ENCODE data around the gene PRDM16.

PRDM16 gene

DNA sequence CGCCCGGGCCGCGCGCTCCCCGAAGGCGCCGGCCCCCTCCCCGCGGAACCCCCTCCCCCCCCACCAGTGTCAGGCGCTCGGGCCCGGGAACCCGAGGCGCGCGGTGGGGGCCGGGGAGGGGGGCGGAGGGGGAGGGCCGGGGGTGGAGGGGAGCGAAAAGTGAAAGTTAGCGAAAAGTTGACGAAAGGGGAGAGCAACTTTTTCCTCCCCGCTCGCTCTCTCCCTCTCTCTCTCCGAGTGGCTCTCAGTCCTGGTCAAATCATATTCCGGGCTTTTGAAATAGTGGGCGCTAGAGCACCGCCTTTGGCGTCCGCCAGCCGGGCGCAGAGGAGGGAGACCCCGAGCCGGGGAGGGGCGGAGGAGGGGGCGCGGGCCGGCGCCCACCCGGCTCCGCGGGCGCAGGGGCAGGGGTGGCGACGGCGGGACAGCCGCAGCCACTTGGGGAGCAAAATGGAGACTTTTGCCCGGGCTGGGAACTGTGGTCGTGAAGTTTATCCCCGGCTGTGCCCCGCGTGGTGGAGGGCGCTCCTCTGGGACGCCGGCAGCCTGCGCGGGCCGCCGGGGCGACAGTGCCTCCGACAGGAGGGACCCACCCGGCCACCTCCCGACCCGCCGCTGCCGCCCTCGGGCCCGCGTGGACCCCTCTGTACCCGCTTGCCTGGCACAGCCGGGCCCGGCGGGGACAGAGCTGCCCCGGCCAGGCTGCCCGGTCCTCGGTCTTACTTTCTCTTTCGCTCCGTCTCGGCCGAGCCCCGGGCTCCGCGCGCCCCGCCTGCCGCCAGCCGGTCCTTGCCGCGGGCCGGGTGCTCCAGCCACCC, 697 bp downstream of the PRDM16 start:
- no peak for DNase-seq (ENCODE audit: low read depth in 2 of 2)

DNA sequence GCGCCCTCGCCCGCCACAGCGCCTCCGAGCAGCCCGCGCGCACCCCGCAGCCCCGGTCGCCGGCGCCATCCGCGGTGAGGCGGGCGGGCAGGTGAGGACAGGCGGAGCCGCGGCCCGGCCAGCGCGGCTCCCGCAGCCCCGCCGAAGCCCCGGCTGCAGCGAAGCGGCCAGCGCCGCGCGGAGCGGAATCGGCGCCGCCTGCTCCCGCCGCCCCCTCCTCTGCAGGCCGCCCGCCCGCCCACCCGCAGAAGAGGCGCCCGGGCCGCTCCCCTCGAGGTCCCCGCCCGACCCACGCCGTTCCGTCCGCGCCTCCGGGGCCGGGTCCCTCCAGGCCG, 1.3 kb downstream of the PRDM16 start:
- no peak for DNase-seq (ENCODE audit: low read depth in 2 of 2)

DNA sequence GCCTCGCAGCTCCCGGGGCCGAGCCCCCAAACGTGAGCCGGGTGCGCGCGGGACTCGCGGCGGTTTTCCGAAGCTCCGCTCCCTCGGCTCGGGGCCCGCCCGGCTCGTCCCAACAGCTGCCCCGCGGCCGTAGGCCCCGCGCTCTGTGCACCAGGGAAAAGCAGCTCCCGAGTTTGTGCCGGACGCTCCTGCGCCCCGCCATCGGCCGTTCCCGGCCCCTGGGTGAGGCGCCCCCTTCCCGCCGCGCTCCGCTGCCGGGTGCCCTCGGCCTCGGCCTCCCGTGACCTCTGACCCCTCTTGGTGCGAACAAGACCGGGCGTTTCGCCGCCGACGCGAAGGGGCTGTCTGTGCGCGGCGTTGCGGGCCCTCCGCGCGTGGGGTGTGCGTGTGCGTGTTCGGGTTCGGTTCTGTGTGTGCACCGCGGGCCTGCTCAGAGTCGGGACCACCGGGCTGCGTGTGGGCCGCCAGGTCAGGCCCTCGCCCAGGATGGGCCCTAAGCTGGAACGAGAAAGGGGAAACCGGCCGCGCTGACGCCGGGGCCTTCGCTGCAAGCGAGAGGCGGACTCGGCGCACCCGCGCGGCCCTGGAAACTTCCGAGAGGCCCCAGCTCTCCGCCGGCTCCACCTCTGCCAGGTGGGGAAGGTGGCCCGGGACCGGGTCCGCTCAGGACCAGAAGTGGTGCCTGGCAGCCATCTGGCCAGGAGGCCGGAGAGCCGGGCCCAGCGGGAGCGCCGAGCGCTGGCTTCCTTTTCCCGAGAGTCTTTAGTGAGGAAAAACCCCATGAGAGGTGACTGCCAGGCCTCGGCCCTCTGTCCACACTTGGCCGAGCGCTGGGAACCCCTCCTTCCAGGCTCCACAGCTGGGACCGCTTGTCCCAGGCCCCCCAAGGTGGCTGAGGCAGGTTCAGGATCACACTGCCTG, 1.9 kb downstream of the PRDM16 start:
- no peak for DNase-seq (ENCODE audit: low read depth in 2 of 2)

DNA sequence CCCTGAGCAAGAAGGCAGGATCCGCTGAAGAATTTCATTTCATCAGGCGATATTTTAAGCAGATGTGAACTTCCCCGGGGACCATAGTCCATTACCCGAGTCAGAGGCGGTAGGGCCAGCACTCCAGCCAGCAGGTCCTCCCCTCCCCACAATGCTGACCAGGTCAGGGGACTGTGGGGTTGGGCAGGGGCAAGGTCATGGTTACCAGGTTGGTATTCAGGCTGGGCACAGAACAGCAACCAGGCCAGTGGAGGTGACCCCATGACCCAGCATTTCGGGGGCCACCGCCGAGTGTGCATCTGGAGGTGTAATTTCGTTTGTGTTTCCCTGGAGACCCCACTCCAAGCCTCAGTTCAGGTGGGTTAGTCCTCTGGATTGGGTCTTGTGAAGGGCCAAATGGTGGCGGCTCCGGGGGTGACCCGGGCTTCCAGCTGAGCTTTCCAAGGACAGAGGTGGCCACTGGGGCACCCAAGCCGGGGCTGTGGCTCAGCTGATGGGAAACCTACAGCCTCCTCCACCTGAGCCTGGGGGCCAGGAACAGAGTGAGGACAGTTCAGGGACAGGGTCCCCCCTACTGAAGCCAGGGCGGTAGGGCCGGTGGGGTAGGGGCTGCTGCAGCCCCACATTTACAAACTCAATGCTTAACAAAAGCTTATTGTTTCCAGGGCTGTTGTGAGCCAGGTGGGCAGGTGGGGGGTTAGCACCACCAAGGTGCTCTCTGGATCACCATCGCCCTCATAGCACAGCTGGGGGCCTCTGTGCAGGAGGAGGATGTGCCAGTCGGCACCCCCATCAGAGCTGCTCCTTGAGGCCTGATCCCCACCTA, 2.8 kb downstream of the PRDM16 start:
- no peak for DNase-seq (ENCODE audit: low read depth in 2 of 2)

DNA sequence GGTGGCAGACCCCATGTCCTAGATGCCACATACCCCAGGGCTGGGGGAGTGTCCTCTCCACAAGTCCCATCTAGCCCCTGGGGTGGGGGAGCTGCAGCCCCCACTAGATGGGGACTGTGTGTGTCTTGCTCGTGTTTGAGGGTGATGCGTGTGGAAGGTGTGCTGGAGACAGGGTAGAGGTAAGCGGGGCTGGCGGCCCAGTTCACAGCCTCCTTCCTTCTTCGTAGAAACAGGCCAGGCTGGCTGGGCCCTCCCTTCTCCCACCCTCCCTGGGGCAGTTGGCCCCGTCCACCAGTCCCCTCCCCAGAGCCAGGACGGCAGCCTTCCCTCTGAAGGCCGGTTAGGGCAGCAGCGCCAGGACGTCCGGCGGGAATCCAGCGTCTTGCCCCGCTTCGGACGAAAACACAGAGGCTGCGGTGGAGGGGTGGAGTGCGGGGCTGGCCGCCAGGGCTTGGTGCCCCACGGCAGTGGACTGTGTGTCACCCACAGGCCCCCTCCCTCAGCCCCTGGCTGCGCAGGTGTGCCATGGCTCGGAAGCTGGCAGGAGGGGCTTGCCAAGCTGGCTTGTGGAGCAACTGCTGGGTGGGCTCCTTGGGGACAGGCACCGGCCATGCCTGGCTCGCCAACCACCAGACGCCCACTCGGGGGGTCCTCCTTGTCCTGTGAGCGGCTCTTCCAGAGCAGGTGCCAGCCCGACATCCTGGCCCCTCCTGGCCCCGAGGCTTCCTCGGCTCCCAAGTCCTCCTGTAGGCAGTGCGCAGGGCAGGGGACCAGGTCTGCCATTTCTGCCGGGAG, 3.6 kb downstream of the PRDM16 start:
- DNase-seq (ENCODE audit: low read depth in 2 of 2) = no peak

DNA sequence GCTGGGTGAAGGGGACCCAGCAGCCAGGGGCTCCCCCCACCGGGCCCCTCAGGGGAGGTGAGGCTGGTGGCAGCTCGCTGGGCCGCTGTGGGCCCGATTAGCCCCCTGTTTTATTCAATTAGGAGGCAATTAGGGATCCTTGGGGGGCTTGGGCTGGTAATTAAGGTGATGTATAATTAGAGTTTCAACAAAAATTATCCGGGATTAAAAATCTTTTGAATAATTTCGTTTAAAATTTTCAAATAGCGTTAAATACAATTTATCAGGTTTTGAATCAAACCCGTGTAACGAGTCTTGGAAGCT, 4.1 kb downstream of the PRDM16 start:
- DNase-seq (ENCODE audit: low read depth in 2 of 2) = no peak

DNA sequence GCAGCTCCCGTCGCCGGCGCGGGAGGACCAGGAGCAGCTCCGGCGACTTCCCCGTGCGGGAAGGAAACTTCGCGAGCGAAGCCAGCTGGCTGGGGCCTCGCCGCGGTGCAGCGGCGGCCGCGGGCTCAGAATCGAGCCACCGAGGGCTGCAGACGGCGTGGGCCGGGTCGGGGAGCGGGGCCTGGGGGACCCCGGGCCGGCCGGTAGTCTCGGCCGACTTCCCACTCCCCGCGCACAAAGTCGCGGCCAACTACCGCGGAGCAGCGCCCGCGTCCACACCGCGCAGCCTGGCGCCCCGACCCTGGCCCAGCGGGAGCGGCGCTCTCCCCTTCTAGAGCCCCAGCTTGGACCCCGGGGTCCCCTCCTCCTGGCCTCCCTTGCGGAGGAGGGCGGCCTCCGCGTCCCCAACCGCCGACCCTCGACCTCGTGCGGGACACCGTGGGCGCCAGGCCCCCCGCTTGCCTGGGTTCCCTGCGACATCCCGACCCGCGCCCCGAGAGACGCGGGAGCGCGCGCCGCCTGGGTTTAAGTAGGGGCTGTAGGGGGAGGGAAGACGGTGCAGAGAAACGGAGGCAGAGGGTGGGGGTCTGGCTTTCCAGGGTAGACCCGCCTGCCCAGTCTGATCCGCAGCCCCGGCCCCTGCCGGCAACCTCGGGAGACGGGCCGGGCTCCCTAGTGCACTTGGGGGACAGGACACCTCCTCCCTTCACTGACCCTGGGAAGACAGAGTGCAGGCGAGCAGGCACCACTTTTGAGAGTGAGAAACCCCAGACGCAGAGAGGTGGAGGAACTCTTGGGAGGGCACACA, 4.7 kb downstream of the PRDM16 start:
- no peak for DNase-seq (ENCODE audit: low read depth in 2 of 2)

DNA sequence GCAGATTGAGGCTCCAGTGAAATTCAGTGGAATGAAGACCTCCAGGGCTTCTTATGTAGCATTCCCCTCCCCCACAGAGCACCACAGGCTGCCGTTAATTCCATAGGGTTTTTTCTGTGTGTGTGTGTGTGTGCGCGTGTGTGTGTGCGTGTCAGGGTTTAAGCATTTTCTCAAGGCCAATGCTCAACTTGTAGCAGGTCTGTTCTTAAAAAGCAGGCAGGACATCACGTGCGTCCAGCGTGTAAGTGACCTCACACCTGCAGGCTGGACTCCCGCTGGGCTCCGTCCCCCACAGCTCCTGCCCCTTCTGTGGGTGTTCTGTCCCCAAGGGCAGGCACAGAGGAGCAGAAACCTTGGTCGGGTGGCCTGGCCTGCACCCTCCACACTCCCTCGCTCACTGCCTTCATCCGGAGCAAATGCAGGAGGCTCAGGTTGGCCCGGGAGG, 5.3 kb downstream of the PRDM16 start:
- no peak for DNase-seq (ENCODE audit: low read depth in 2 of 2)

DNA sequence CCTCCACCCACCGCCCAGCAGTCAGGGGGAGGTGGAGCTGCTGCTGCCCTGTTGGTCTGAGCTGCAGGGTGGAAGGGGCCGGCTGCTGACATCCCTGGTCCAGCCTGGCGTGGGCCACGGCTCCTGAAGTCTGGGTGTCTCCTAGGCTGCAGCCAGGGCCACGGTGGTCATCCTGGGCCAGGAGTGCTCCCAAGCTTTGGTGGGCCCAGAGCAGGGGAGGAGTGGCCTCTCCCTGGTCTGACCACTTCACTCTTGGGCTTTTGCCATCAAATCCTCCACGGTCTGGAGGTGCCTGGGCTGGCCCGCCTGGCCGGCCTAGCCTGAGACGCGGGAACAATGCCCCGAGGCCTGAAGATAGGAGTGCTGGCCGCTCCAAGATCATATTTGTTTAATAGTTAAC, 5.8 kb downstream of the PRDM16 start:
- no peak for DNase-seq (ENCODE audit: low read depth in 2 of 2)

DNA sequence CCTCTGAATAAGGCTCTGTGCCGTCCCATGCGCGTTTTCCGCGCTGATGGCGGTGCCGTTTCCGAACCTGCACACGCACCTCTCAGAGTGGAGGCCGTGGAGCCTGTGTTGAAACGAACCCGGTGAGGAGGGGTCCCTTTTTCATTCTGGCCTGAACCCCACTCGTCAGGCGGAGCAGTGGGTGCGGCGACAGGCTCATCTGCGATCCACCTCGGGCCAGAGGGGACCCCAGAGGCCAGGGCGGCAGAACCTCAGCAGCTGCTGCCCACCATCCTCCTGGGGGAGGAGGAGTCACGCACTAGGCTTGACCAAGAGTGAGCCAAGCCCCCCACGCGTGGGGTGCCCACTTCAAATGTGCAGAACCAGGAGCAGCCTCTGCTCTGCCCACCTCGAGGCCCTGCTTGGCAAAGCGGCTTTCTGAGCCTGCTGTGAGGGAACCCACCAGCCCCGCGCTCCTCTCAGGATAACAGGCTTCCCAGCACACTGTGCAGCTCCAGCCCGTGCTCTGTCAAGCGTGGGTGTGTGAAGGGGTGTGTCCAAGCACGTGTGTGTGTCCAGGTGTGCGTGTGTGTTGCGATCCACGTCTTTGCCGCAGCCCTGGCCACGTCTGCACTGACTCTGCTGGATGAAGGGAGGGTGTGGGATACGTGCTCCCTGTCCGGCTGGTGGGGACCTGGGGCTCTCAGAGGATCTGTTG, 6.8 kb downstream of the PRDM16 start:
- no peak for DNase-seq (ENCODE audit: low read depth in 2 of 2)

DNA sequence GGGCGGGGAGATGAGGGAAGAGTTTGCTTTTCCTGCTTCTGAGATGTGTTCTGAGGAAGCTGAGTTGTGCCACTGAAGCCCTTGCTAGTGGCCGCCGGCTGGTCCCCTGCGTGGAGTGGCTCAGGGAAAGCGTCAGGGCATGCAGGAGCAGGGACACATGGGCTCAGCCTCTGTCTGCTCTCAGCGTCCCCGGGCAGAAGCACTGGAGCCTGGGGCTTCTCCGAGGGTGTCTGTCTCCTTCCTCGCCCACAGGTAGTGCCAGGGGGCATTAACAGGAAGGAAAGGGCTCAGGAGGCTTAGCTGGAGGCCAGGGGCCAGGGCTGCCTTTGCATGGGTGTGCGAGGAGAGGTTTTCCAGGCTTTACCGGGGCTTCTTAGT, 7.3 kb downstream of the PRDM16 start:
- DNase-seq (ENCODE audit: low read depth in 2 of 2) = no peak

DNA sequence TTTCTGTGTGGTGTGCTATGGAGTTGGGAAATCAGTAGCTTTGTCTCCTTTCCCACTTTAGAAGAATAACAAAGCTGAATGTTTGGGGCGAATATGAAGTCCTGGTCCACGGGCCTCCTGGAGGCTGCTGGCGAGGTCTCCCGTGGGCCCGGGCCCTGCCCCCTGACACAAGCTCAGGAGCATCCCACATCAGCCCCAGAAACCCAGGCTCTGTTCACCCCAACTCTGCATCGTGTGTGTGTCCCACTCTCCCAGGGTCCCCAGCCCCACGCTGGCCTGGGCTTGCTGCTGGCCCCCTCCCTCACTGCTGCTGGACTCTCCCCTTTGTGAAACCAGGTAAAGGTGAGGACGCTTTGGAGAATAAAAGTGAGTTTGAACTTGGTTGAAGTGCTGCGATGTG, 8.1 kb downstream of the PRDM16 start:
- DNase-seq (ENCODE audit: low read depth in 2 of 2) = no peak

DNA sequence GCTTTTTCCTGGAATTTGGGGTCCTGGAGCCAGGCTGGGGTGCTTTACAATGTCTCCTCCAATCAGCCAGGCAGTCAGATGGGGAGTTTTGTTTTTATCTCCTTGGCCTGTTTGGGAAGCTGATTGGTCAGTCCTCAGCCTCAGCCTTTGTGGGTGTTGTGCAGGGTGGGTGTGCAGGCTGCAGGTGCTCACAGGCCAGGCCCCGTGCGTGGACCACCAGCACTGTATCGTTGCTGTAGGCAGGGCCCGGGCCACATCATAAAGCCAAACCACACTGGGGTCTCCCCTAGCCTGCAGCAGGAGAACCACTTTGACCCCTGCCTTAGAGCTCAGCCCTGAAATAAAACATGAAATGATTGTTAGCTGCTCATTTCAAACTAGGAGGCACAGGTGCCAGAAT, 8.6 kb downstream of the PRDM16 start:
- DNase-seq (ENCODE audit: low read depth in 2 of 2) = no peak

DNA sequence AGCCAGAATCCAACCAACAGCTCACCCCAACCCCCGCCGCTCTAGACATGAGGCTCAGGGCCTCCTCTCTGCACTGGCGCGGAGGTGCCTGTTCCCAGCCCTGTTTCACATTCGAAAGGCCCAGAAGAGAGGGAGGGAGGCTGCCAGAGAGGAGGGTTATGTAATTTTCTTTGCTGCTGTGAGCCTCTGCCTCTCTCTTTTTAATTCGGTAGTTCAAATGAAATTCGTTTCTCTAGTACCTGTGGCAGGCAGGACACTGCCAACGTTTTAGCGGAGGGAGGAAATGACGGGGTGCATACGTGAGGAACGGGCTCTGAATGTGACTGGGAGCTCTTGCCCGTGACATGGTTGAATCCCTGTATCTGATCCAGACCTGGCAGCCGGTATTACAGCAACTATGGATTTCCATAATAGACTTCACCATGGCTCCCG, 9.4 kb downstream of the PRDM16 start:
- no peak for DNase-seq (ENCODE audit: low read depth in 2 of 2)

DNA sequence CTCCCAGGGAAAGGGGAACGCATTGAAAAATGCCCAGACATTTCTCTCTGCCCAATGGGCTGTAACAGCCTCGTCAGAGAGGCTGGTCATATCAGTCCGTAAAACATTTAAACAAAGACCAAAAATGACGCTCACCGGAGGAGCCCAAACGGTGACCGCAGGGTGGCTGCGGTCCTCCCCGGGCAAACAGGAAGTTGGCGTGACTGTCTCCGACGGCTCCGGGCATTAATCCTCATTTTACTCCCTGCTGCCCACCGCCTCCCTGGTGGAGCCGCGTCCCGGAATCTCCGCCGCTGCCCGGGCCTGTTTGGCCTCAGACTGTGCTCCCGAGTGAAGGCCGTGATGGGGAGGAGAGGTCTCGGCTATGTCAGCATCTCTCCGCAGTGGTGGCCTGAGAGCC, 9.9 kb downstream of the PRDM16 start:
- no peak for DNase-seq (ENCODE audit: low read depth in 2 of 2)

DNA sequence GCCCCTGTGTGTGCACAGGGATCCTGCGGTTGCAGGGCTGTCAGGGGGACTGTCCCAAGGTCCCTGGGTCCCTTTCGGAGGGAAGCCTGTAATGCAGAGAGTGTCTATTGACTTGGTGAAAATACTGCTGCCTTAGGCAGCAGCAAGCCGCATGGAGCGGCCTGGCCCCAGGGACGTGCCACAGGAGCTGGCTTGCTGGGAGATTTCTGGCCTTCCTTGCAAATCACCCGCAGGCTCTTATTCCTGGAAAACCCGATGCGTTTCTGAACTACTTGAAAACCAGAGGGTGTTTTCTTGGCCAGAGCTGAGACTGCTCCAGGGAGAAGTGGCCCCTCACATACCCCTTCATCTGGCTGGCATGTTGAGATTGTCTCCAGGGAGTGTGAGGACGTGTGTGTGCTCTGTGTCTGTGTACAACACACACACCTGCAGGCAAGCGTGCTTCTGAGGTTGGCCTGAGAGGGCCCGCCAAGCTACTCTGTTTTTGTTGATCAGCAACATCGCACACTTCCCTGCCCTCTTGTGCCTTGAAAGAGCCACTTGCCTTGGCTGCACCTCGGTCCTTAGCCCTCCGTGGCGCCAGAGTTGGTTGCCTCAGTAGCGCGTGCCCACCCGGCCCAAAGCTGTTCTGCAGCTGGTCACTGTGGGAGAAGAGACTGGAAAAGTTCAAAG, 10.5 kb downstream of the PRDM16 start:
- no peak for DNase-seq (ENCODE audit: low read depth in 2 of 2)

DNA sequence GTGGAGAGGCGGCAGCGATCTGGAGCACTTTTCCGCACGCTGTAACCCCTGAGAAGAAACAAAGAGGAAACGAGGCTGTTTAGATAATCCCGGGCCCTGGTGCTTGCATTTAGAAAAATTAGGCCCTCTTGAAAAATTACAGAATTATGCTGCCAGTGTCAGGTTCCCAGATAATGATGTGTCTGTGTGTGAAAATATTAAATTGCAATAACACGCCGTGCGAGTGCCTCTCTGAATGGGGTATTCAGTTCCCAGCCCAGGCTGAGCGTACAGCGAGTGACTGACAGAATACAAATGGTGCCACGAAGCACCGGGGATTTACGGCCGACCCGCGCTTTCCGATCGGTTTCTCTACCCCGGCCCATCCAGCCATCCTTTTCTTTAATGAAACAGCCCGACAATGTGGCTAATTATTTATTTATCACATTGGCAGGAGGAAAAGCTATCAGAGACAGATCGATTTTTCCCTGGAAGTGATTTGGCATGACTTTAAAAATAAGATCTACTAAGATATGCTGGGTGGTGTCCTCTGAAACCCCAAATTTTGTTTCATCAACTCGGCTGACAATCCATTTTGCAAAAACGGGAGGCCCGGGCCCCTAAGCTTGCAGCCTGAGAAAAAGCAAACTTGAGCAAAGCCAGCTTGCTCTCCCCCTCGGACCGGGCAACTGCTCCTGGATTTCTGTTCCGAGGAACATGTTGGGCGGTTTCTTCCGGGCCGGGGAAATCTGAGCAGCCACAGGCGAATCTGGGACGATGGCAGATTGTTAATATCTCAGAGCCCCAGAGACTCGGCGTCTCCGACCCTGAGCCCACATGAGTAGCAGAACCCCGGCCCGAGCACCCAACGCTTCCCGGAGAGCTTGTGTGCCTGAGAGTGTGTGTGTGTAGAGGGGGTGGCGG, 11.3 kb downstream of the PRDM16 start:
- no peak for DNase-seq (ENCODE audit: low read depth in 2 of 2)

DNA sequence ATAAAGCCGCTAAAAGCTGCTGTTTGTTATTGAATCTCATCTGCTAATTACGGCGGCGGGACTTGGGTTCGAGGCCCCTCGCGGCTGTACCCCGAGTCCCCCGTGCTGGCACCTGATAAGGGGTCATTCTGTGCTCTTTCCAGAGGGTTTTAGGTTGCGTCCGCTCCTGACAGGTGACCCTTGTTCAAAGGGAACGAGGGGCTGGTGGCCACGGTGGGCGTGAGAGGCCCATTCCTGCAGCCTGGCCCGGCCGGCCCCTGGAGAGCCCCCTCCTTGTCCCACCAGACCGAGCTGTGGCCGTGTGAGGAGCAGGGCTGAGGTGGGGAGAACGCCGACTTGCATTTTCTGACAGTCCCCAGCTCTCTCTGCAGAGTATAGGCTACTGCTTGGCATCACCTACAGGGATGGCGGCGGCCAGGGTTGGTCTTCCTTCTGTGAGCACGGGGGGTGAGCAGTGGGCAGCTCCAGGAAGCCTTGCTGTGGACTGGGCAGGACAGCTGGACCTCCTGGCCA, 12.2 kb downstream of the PRDM16 start:
- no peak for DNase-seq (ENCODE audit: low read depth in 2 of 2)

All from stimulated activated CD8-positive, alpha-beta memory T cell treated with anti-CD3 and anti-CD28 coated beads, Interleukin-15, amount 100 ng/mL, for 4 hours (primary cell).